Endothelial cell of umbilical vein (primary cell): Measurements from ENCODE around the gene FSTL4. TPM values are rescaled to one million over a fixed set of nuclear protein-coding genes. Genes with fewer than 3 reads are reported as not detected.

Source experiments
- BruUV-seq: library from RNA; stranded (reverse); fragments of 400-500 nt; replicated peaks from 2 replicates; lab custom pipeline; 2021; lab: Mats Ljungman, UMichigan
- CTCF ChIA-PET: fragments of 300-600, 350-600 bp; sonication (Branson Sonifier 250); formaldehyde crosslinking; loops from one replicate; lab custom pipeline; 2021; ENCODE audit warnings: antibody characterized with exemption, inconsistent platforms; lab: Charles Lee
- POLR2A ChIA-PET: fragments of 300-600, 350-600 bp; sonication (Branson Sonifier 250); formaldehyde crosslinking; loops from one replicate; lab custom pipeline; 2021; ENCODE audit warnings: antibody characterized with exemption, inconsistent platforms; lab: Charles Lee
- DNase-seq: peaks from one replicate; pipeline ENCODE4 v3.0.0-alpha.2; 2011; ENCODE audit warnings: low read depth, low spot score
- FAIRE-seq: peaks from 2 replicates; lab custom pipeline; 2011; peaks lifted over from hg19 to GRCh38; lab: Jason Lieb, UNC
- H2AFZ ChIP-seq: 2 replicates; pipeline ENCODE4 v1.6.0; 2012; ENCODE audit warnings: low read depth, low read length, control low read depth, inconsistent platforms
- H3K27ac ChIP-seq: 2 replicates; pipeline ENCODE4 v1.5.1; 2011; ENCODE audit warnings: low read depth, mild to moderate bottlenecking, control low read depth, low read length, moderate library complexity; ENCODE audit not compliant: insufficient read depth
- H3K27me3 ChIP-seq, 2 experiments: 2 replicates each; pipeline versions ENCODE4 v1.6.0 to v1.6.1; 2011; ENCODE audit warnings: low read length in 2 of 2, mixed read lengths in 1 of 2; ENCODE audit not compliant: control insufficient read depth in 2 of 2, insufficient read depth in 2 of 2
- H3K36me3 ChIP-seq, 2 experiments: 2 replicates in 1 of 2; 3 replicates in 1 of 2; pipeline ENCODE4 v1.5.1; 2011; ENCODE audit warnings: low read length in 2 of 2, mild to moderate bottlenecking in 1 of 2, moderate library complexity in 1 of 2; ENCODE audit not compliant: control insufficient read depth in 2 of 2, insufficient read depth in 2 of 2; ENCODE audit errors: extremely low read depth in 1 of 2
- H3K4me1 ChIP-seq: 3 replicates; pipeline ENCODE4 v1.5.1; 2011; ENCODE audit warnings: mild to moderate bottlenecking, low read length; ENCODE audit not compliant: control insufficient read depth, insufficient read depth; ENCODE audit errors: extremely low read depth
- H3K4me2 ChIP-seq: 2 replicates; pipeline ENCODE4 v1.6.1; 2011; ENCODE audit warnings: low read length, control low read depth, mixed read lengths; ENCODE audit not compliant: insufficient read depth
- H3K4me3 ChIP-seq, 3 experiments: fragments of 200-600 bp in 1 of 3; sonication (generic), shearing (Covaris generic) in 1 of 3; replicated peaks in 1 of 3; 2 replicates each; pipeline ENCODE4 v1.5.1; 2011 to 2016; ENCODE audit warnings: control low read depth in 3 of 3, low read length in 3 of 3, mild to moderate bottlenecking in 2 of 3, inconsistent platforms in 1 of 3, low read depth in 1 of 3, moderate library complexity in 1 of 3; ENCODE audit not compliant: insufficient read depth in 1 of 3
- H3K79me2 ChIP-seq: 2 replicates; pipeline ENCODE4 v1.6.0; 2012; ENCODE audit warnings: low read length, inconsistent platforms; ENCODE audit not compliant: control insufficient read depth, insufficient read depth
- H3K9ac ChIP-seq: replicated peaks from 2 replicates; pipeline ENCODE3; 2011; ENCODE audit warnings: low read length, control low read depth; ENCODE audit not compliant: insufficient read depth; ENCODE audit errors: extremely low read depth
- H3K9me1 ChIP-seq: replicated peaks from 3 replicates; pipeline ENCODE4 v1.6.0; 2011; ENCODE audit warnings: mild to moderate bottlenecking, low read length; ENCODE audit not compliant: control insufficient read depth, insufficient read depth; ENCODE audit errors: extremely low read depth
- H3K9me3 ChIP-seq: replicated peaks from 2 replicates; pipeline ENCODE4 v1.5.1; 2012; ENCODE audit warnings: low read length, inconsistent platforms; ENCODE audit not compliant: control insufficient read depth, insufficient read depth
- H4K20me1 ChIP-seq: replicated peaks from 2 replicates; pipeline ENCODE3; 2011; ENCODE audit warnings: mild to moderate bottlenecking, low read length; ENCODE audit not compliant: control insufficient read depth, insufficient read depth; ENCODE audit errors: extremely low read depth
- CTCF ChIP-seq, 2 donors: IDR thresholded peaks; 1 replicate in 1 of 2; 2 replicates in 1 of 2; pipeline ENCODE4 v1.5.1; 2011; ENCODE audit warnings: low read length in 2 of 2, mild to moderate bottlenecking in 2 of 2, moderate library complexity in 2 of 2, control low read depth in 1 of 2, inconsistent platforms in 1 of 2, low read depth in 1 of 2; ENCODE audit not compliant: insufficient read depth in 1 of 2; ENCODE audit errors: extremely low read depth in 1 of 2
- EZH2 ChIP-seq: IDR thresholded peaks from 2 replicates; pipeline ENCODE4 v1.6.1; 2012; ENCODE audit warnings: borderline replicate concordance, low read depth, mild to moderate bottlenecking, moderate library complexity, low read length, inconsistent platforms; ENCODE audit not compliant: severe bottlenecking
- FOS ChIP-seq: IDR thresholded peaks from 2 replicates; pipeline ENCODE4 v1.6.1; 2011; ENCODE audit warnings: mild to moderate bottlenecking, low read length, moderate library complexity, borderline replicate concordance; ENCODE audit not compliant: insufficient read depth
- GATA2 ChIP-seq: IDR thresholded peaks from 2 replicates; pipeline ENCODE4 v1.7.0; 2011; ENCODE audit warnings: low read depth, mild to moderate bottlenecking, moderate library complexity, mixed read lengths, low read length; ENCODE audit not compliant: insufficient read length, insufficient read depth
- MAX ChIP-seq: IDR thresholded peaks from 2 replicates; pipeline ENCODE4 v1.6.1; 2011; ENCODE audit not compliant: insufficient read depth, insufficient read length
- MYC ChIP-seq: IDR thresholded peaks from one replicate; pipeline ENCODE4 v1.6.1; 2011; ENCODE audit warnings: mild to moderate bottlenecking, low read depth, low read length
- POLR2AphosphoS5 ChIP-seq: IDR thresholded peaks from 2 replicates; pipeline ENCODE4 v1.6.1; 2012; ENCODE audit warnings: low read depth, mild to moderate bottlenecking, control low read depth, low read length, moderate library complexity; ENCODE audit not compliant: insufficient read depth
- dilution Hi-C: fragments of 300-500 bp; cut with MboI; formaldehyde crosslinking; loops from one replicate; pipeline ENCODE4 v1.15.0; 2019; ENCODE audit warnings: low sequenced_read_pairs; ENCODE audit not compliant: extremely low pct_ligation_motif_present
- intact Hi-C: fragments of 100-400 bp; cut with micrococcal nuclease; formaldehyde crosslinking; loops from one replicate; pipeline ENCODE4 v1.10.0; 2022
- polyA plus RNA-seq, 4 experiments: library from polyadenylated mRNA; depleted of rRNA in 3 of 4; stranded (reverse) in 3 of 4; unstranded in 1 of 4; fragments of >200 nt; gene quantifications; 2 replicates each; pipeline versions ENCODE4 v1.2.1 to v1.2.3, GENCODE V29; 2011 to 2012; ENCODE audit warnings: missing spikeins in 1 of 4
- total RNA-seq: library from RNA; stranded (reverse); gene quantifications from 2 replicates; pipeline ENCODE4 v1.2.3, GENCODE V29; 2021

Gene FSTL4
- total and polyA plus RNA-seq, 2 donors (not counting 3 experiments of a cell fraction or from before 2014, with no cell fraction given): 0.18 TPM; not detected in 1

GRCh38 chr5:133390416-133391353 is 221.7 kb downstream of the FSTL4 start:
- dilution Hi-C loops (no loop called here), intact Hi-C loops (no loop called here)
- Histone ChIP-seq H3K27me3 (peaks cover 0 to 3% of the 10 kb centered on the region in 2 experiments), H3K4me1 (no peaks in the 10 kb centered on the region), H3K9me3 (no peaks in the 10 kb centered on the region), H3K36me3 (no peaks in the 10 kb centered on the region), H3K79me2 (no peaks in the 10 kb centered on the region), H4K20me1 (no peaks in the 10 kb centered on the region), H3K9me1 (no peaks in the 10 kb centered on the region), H3K4me3 (no peak overlapping the region), H2AFZ (no peak overlapping the region), H3K9ac (no peak overlapping the region), H3K27ac (no peak overlapping the region), H3K4me2 (no peak overlapping the region)
- DNase-seq (no peak), FAIRE-seq (no peak)
- TF ChIP-seq MAX: no peak
- TF ChIP-seq CTCF (IDR thresholded peaks at IDR 0.05; ENCODE audit: extremely low read depth in 1 of 2, insufficient read depth in 1 of 2, low read depth in 1 of 2, low read length in 2 of 2): no peak
- TF ChIP-seq FOS: no peak
- TF ChIP-seq EZH2: no peak
- no peak for TF ChIP-seq MYC
- TF ChIP-seq POLR2AphosphoS5: no peak
- no peak for TF ChIP-seq GATA2
- ChIA-PET POLR2A (no interaction called here), CTCF (no interaction called here)
- no TSS peak for BruUV-seq
